GM13977 (cell line): ENCODE results near the gene NOP56.

ENCODE experiments used
- DNase-seq: peaks from one replicate; pipeline ENCODE4 v3.0.0; 2012; ENCODE audit warnings: low spot score
- CTCF ChIP-seq: IDR thresholded peaks from 2 replicates; pipeline ENCODE4 v1.5.1; 2012; ENCODE audit warnings: mild to moderate bottlenecking, control low read depth; ENCODE audit not compliant: insufficient read depth; ENCODE audit errors: extremely low read depth, missing control alignments
- in situ Hi-C: fragments of 300-500 bp; cut with MboI; formaldehyde crosslinking; loops from one replicate; pipeline ENCODE4 v1.12.0; 2022; ENCODE audit warnings: low sequenced_read_pairs, low pct_unique_long_range_greater_than_20kb, mixed read lengths, inconsistent platforms; ENCODE audit not compliant: unreplicated experiment

NOP56 gene

DNA sequence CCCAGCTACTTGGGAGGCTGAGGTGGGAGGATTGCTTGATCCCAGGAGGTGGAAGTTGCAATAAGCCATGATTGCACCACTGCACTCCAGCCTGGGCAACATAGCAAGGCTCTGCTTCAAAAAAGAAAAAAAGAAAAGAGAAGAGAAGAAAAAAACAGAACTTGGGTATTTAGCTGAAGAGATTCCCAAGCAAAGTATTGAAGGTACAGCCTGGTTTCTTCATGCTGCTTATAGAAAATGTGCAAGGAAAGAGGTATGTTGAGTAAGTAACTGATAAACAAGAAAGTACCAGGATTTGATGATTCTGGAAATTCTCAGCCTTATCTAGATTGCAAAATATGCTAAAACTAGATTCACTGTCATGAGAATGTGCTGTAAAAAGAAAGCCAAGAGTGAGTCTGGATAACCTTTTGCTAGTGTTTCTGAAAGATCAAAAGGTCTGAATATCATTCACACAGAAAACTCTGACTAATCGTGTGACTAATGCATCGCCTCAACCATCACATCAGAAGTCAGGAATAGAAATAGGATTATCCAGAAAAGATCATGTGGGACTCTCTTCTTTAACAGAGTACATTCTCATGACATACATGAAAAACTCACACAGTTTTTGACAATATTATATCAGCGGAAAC is 32.4 kb upstream of the NOP56 start:
- no peak for TF ChIP-seq CTCF
- no peak for DNase-seq
- in situ Hi-C loops, result no loop called here

GRCh38 chr20:2624190-2624589 is 28.2 kb upstream of the NOP56 start:
- TF ChIP-seq CTCF, result no peak
- DNase-seq, result no peak
- in situ Hi-C loops, result no loop called here

DNA sequence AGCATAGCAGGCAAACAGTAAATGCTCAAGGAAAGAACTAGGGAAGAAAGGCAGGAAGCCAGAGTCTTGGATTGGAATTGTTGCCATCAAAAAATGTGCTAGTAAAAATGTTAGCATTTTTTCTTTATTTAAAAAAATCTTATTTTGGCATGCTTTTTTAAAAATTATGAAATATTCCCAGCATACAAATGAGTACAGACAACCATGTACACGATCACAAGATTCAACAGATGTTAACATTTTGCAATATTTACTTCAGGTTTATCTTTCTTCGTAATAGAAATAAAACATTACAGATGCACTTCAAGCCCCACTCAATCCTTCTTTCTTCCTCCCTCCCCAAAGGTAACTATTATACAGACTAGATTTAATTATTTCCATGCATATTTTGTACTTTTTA is 27.4 kb upstream of the NOP56 start:
- in situ Hi-C loops, result no loop called here
- DNase-seq, result no peak
- no peak for TF ChIP-seq CTCF

GRCh38 chr20:2626853-2627541 is 25.4 kb upstream of the NOP56 start:
- DNase-seq, result no peak
- TF ChIP-seq CTCF, result no peak
- in situ Hi-C loops, result no loop called here

DNA sequence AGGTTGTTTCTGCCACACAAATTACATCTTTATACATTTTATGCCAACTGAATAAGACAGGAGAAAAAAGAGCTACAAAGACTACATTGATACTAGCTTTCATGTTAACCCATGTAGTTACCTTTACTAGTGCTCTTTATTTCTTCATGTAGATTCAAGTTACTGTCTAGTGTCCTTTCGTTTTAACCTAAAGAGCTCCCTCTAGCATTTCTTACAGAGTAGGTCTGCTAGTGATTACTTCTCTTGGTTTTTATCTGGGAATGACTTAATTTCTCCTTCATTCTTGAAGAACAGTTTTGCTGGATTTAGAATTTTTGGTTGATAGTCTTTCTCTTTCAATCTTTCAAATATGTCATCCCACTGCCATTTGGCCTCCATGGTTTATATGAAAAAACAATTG is 21.2 kb upstream of the NOP56 start:
- TF ChIP-seq CTCF, result no peak
- in situ Hi-C loops, result no loop called here
- DNase-seq, result no peak

- in situ Hi-C loops, result no loop called here
- TF ChIP-seq CTCF, result no peak
- no peak for DNase-seq
These were observed 19.1 kb upstream of the NOP56 start for GRCh38 chr20:2633381-2633780.

GRCh38 chr20:2637246-2637645 is 15.2 kb upstream of the NOP56 start:
- DNase-seq, result no peak

More at GRCh38 chr20:2637246-2637645, 15.2 kb upstream of the NOP56 start:
- in situ Hi-C loops, result no loop called here
- TF ChIP-seq CTCF, result no peak
